ENCODE data around the gene FASTK.

The FASTK gene

DNA sequence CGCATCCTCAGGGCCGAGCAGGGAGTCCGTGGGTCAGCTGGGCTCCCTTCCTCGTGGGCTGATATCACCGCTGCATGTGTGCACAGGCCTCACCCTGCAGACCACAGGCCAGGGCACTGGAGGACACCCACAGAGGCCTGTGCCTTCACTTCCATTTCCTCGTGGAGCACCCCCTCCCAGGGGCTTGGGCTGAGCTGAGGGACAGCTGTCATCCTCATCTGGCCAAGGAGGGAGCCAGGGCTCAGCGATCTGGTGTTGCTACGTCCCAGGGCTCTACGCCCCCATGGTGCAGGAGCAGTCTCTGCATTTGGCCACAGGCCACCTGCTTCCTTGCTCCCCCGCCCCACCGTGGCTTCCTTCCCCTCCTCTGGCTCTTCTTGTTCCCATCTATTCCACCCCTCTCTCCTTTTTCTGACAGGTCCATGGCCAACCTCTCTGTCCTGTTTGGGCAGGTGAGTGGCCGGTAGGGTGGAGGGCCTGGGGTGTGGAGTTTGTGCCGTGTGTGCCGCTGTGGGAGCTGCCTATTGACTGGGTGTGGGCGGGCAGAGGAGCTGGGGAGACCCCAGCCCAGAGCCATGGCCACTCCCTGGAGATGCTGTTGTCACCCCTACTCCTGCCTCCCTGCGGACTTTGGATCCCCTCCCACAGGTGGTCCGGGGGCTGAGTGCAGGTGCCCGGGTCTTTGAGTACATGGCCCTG, 40.6 kb downstream of the FASTK start:
- ChIA-PET CTCF (interaction anchor here (0.8 to 1.4 kb wide), 2 partner anchors 141 to 204 kb away, joined by 3 to 4 read pairs; no protein-coding TSS in a partner anchor), POLR2A (ENCODE audit: low non-redundant PET) (interaction anchor here (0.5 kb wide), 1 partner anchor 9 kb away, joined by 6 read pairs; no protein-coding TSS in a partner anchor)

DNA sequence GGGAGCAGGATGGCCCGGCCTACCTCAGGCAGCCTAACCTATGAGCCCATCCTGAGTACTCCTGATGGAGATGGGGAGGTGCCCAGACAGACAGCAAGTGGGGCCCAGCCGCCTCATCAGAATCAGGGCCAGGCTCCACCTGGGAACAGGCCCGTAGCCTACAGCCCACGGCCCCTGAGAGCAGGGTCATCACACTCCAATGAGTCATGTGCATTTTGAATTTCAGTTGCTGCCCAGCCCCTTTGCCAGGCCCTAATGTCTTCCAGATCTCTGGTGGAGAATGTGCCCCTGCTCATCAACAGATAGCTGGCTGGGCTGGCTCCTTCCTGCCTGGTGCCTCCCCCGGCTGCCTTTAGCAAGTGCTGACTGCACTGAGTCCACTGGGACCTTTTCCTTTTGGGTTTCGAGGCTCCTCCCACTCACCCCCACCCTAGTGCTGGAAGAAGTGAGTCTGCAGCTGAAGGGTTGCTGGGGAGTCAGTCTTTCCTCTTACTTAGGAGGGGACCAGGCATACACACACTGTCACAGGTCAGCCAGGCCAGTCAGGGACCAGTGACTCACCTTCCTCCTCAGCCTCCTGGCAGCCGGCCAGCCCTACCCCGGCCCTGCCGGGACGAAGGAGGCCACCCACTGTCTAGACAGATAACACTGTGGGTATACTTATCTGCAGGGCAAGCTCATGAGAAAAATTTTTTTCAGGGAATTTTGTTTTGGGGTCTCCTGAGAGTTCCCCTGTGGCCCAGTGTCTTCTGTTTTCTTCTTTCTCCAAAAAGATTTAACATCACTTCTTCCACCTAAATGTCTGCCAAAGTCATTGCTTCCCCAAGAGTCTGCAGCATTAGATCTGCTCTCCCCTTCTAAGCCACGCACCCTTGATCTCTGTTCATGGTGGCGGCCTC, 41.4 kb downstream of the FASTK start:
- TF ChIP-seq, protein P1, sequence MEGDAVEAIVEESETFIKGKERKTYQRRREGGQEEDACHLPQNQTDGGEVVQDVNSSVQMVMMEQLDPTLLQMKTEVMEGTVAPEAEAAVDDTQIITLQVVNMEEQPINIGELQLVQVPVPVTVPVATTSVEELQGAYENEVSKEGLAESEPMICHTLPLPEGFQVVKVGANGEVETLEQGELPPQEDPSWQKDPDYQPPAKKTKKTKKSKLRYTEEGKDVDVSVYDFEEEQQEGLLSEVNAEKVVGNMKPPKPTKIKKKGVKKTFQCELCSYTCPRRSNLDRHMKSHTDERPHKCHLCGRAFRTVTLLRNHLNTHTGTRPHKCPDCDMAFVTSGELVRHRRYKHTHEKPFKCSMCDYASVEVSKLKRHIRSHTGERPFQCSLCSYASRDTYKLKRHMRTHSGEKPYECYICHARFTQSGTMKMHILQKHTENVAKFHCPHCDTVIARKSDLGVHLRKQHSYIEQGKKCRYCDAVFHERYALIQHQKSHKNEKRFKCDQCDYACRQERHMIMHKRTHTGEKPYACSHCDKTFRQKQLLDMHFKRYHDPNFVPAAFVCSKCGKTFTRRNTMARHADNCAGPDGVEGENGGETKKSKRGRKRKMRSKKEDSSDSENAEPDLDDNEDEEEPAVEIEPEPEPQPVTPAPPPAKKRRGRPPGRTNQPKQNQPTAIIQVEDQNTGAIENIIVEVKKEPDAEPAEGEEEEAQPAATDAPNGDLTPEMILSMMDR (conservative IDR thresholded peaks at IDR 0.05; ENCODE audit: low read depth), result no peak
- CTCF ChIA-PET, result interaction anchor here (0.8 to 1.4 kb wide), 2 partner anchors 141 to 205 kb away, joined by 3 to 4 read pairs; no protein-coding TSS in a partner anchor
- peak overlapping the region; percentile 91 for H3K27ac ChIP-seq
- DNase-seq (ENCODE audit: low spot score), result peak; percentile 69
- POLR2A ChIA-PET (ENCODE audit: low non-redundant PET), result interaction anchor here (0.5 kb wide), 1 partner anchor 8 kb away, joined by 6 read pairs; no protein-coding TSS in a partner anchor

More for the DNA sequence above, 40.6 kb downstream of the FASTK start:
- TF ChIP-seq, protein P1 (conservative IDR thresholded peaks at IDR 0.05; ENCODE audit: low read depth), result no peak
- no peak for DNase-seq (ENCODE audit: low spot score)
- H3K27ac ChIP-seq, result peak overlapping the region; percentile 91

DNA sequence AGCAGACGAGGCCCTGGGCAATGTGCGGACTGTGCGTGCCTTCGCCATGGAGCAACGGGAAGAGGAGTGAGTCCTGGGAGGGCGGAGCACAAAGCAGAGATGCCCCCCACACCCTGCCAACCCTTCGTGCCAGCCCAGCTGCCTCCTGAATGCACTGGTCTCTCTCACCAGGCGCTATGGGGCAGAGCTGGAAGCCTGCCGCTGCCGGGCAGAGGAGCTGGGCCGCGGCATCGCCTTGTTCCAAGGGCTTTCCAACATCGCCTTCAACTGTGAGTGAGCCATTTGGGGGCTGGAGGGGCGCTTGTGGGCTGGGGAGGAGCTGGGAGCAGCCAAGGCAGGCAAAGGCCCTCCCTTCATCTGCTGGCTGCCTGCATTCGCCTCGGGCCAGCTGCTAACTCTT, 44.7 kb downstream of the FASTK start:
- TF ChIP-seq, protein P1 (conservative IDR thresholded peaks at IDR 0.05; ENCODE audit: low read depth), result no peak
- H3K27ac ChIP-seq, result peak overlapping the region; percentile 91
- POLR2A ChIA-PET (ENCODE audit: low non-redundant PET), result no interaction called here
- CTCF ChIA-PET, result no interaction called here
- DNase-seq (ENCODE audit: low spot score), result no peak

DNA sequence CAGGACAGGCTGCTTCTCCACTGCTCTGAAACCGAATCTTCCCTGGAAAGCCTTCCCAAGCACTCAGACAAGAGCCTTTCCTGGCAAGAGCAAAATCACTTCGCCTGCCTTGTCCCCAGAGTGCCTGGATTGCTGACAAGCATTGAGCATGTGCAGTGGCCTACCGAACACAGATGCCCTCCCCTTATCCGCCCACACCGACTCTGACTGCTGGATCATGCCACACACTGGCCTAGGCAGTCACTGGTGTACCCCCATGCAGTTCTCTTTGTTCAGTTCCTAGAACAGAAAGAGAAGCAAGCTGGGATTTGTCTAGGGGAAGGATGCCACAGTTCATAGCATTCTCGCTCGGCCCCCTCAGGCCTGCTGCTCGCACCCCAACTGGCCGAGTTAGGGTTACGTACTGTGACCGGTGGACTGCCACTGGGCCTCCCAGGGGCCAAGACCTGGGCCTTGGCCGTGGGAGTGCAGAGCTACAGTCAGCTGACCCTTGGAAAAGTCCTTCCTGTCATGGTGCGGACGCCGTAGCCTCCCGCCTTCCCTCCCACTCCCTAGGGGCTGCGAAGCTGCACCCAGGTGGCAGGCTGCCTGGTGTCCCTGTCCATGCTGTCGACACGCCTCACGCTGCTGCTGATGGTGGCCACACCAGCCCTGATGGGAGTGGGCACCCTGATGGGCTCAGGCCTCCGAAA, 45.4 kb downstream of the FASTK start:
- ChIA-PET CTCF (no interaction called here), POLR2A (ENCODE audit: low non-redundant PET) (no interaction called here)
- TF ChIP-seq, protein P1 (conservative IDR thresholded peaks at IDR 0.05; ENCODE audit: low read depth), result no peak
- peak overlapping the region; percentile 91; the same call in 1 of the 2 replicates for H3K27ac ChIP-seq
- DNase-seq (ENCODE audit: low spot score), result no peak

DNA sequence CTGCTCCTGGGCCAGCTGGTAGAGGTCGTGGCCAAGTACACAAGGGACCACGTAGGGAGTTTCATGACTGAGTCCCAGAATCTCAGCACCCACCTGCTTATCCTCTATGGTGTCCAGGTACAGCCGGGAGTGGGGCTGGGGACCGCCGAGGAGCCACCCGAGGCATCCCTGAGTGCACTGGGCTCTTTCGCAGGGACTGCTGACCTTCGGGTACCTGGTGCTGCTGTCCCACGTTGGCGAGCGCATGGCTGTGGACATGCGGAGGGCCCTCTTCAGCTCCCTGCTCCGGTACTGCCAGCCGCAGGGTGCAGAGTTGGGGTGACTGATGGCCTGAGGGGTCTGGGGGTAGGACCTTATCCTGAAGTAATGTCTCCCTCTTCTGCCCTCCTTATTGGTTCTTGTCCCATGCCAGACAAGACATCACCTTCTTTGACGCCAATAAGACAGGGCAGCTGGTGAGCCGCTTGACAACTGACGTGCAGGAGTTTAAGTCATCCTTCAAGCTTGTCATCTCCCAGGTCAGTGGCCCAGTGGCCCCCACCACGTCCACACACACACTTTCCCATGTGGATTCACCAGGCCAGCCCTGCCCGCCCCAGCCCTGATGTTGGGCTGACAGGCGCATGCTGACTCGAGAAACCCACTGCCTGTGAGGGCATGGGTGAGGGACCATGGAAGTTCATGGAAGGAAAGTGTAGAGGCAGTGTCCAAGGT, 46.1 kb downstream of the FASTK start:
- DNase-seq (ENCODE audit: low spot score), result no peak
- TF ChIP-seq, protein P1 (conservative IDR thresholded peaks at IDR 0.05; ENCODE audit: low read depth), result no peak
- POLR2A ChIA-PET (ENCODE audit: low non-redundant PET), result no interaction called here
- peak overlapping the region; percentile 91; the same call in 1 of the 2 replicates for H3K27ac ChIP-seq
- CTCF ChIA-PET, result no interaction called here

All from RWPE1 (cell line).